ENCODE data around the gene FAM174C. TPM values are rescaled to one million over a fixed set of nuclear protein-coding genes. Genes with fewer than 3 reads are reported as not detected.

The FAM174C gene
- total RNA-seq, 3 donors from 2014 or later (not counting 1 experiment from before 2014, with no cell fraction given): 26.6 to 33.4 (median 27.1) TPM

- Histone ChIP-seq H3K36me3 (ENCODE audit: control insufficient read depth, insufficient read depth, low read length) (no peaks in the 10 kb centered on the region), H3K4me1 (ENCODE audit: control insufficient read depth, insufficient read depth, low read length) (no peaks in the 10 kb centered on the region), H3K4me3 (ENCODE audit: low read length) (no peak overlapping the region), H3K9me3 (ENCODE audit: control insufficient read depth, insufficient read depth, low read length) (no peaks in the 10 kb centered on the region), H3K27ac (ENCODE audit: low read length) (no peak overlapping the region), H3K27me3 (ENCODE audit: control insufficient read depth, insufficient read depth, low read length) (no peaks in the 10 kb centered on the region)
- DNase-seq (no peak), ATAC-seq (no peak)
- 95% methylated on average over 19 of the region's 20 CpGs for WGBS (ENCODE audit: insufficient coverage)
- Mint-ChIP-seq H3K4me3 (peak overlapping the region; percentile 9), H3K9me3 (no peaks in the 10 kb centered on the region), H3K36me3 (no peaks in the 10 kb centered on the region), H3K27ac (no peak overlapping the region), H3K27me3 (ENCODE audit: low read depth in 2 of 2) (no peaks in the 10 kb centered on the region), H3K4me1 (no peaks in the 10 kb centered on the region)
- TF ChIP-seq, protein P1, sequence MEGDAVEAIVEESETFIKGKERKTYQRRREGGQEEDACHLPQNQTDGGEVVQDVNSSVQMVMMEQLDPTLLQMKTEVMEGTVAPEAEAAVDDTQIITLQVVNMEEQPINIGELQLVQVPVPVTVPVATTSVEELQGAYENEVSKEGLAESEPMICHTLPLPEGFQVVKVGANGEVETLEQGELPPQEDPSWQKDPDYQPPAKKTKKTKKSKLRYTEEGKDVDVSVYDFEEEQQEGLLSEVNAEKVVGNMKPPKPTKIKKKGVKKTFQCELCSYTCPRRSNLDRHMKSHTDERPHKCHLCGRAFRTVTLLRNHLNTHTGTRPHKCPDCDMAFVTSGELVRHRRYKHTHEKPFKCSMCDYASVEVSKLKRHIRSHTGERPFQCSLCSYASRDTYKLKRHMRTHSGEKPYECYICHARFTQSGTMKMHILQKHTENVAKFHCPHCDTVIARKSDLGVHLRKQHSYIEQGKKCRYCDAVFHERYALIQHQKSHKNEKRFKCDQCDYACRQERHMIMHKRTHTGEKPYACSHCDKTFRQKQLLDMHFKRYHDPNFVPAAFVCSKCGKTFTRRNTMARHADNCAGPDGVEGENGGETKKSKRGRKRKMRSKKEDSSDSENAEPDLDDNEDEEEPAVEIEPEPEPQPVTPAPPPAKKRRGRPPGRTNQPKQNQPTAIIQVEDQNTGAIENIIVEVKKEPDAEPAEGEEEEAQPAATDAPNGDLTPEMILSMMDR (IDR thresholded peaks at IDR 0.05): no peak
- intact Hi-C loops (cut with micrococcal nuclease): no loop called here
Measured at GRCh38 chr19:1307755-1308303, 32.5 kb downstream of the FAM174C start.

DNA sequence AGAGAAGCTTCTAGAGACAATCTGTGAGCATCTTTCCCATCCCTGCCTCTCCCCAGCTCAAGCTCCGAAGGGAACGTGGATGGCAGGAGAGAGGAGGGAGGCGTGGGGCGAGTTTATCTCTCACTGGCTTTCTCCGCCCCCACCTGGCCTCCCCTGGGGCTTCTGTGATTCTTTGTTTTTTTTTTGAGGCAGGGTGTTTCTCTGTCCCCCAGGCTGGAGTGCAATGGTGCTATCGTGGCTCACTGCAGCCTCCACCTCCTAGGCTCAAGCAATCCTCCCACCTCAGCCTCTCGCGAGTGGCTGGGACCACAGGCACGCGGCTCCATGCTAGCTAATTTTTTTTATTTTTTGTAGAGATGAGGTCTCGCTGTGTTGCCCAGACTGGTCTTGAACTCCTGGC lies 33.4 kb downstream of the FAM174C start:
- TF ChIP-seq, protein P1 (IDR thresholded peaks at IDR 0.05): no peak
- Histone ChIP-seq H3K4me1 (ENCODE audit: control insufficient read depth, insufficient read depth, low read length) (no peaks in the 10 kb centered on the region), H3K4me3 (ENCODE audit: low read length) (no peak overlapping the region), H3K27me3 (ENCODE audit: control insufficient read depth, insufficient read depth, low read length) (no peaks in the 10 kb centered on the region), H3K36me3 (ENCODE audit: control insufficient read depth, insufficient read depth, low read length) (no peaks in the 10 kb centered on the region), H3K27ac (ENCODE audit: low read length) (no peak overlapping the region), H3K9me3 (ENCODE audit: control insufficient read depth, insufficient read depth, low read length) (no peaks in the 10 kb centered on the region)
- Mint-ChIP-seq H3K4me3 (no peak overlapping the region), H3K27ac (no peak overlapping the region), H3K9me3 (no peaks in the 10 kb centered on the region), H3K4me1 (no peaks in the 10 kb centered on the region), H3K27me3 (ENCODE audit: low read depth in 2 of 2) (no peaks in the 10 kb centered on the region), H3K36me3 (no peaks in the 10 kb centered on the region)
- DNase-seq: no peak
- intact Hi-C loops (cut with micrococcal nuclease): no loop called here
- ATAC-seq: no peak
- WGBS (ENCODE audit: insufficient coverage): 81% methylated on average over 7 of the region's 11 CpGs

DNA sequence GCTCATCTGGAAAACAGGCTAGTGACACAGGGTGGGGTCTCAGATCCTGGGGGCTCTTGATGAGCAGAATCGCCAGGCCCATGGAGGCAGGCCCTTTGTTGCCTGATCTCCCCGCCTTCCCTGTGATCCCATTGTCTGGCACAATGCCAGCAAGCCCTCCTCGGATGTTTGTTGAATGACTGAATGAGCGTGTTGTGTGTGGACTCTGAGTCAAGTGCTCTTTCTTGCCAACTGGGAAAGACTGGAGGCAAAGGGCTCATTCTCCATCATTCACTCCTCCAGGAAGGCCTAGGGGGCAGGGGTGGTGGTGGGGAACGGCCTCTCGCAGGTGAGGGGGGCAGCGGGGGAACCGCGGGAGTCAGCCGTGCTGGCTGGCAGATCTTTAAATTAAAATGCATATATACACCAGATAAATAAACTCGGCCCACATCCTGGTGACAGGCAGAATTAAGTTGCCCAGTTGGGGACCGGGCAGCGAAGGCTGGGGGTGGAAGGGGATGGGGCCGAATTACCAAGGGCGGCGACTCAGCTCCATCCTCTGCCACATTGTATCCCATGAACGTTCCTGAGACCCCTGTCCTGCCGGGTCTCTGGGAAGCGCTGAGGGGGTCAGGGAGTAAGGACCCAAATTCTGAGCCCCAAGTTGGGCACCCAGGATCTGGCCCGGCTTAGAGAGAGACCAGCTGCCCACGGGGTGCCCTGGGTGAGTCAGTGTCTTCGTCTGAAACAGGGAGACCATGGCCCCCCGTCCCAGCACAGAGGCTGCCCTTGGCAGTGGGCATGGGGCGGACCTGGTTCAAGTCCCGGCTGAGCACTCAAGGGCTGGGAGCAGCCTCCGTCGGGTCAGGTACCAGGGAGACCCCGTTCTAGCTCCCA lies 34.9 kb downstream of the FAM174C start:
- Mint-ChIP-seq H3K36me3 (no peaks in the 10 kb centered on the region), H3K9me3 (no peaks in the 10 kb centered on the region), H3K4me3 (no peak overlapping the region), H3K27me3 (ENCODE audit: low read depth in 2 of 2) (peaks cover 0 to under 1% of the 10 kb centered on the region in 2 donors), H3K27ac (no peak overlapping the region), H3K4me1 (no peaks in the 10 kb centered on the region)
- TF ChIP-seq, protein P1 (IDR thresholded peaks at IDR 0.05): no peak
- Histone ChIP-seq H3K4me3 (ENCODE audit: low read length) (no peak overlapping the region), H3K36me3 (ENCODE audit: control insufficient read depth, insufficient read depth, low read length) (no peaks in the 10 kb centered on the region), H3K4me1 (ENCODE audit: control insufficient read depth, insufficient read depth, low read length) (no peaks in the 10 kb centered on the region), H3K9me3 (ENCODE audit: control insufficient read depth, insufficient read depth, low read length) (no peaks in the 10 kb centered on the region), H3K27ac (ENCODE audit: low read length) (no peak overlapping the region), H3K27me3 (ENCODE audit: control insufficient read depth, insufficient read depth, low read length) (no peaks in the 10 kb centered on the region)
- DNase-seq (no peak), ATAC-seq (no peak)
- intact Hi-C loops (cut with micrococcal nuclease): no loop called here
- WGBS (ENCODE audit: insufficient coverage): 76% methylated on average over 22 of the region's 28 CpGs
